Naive thymus-derived CD4-positive, alpha-beta T cell (primary cell): Measurements from ENCODE around the gene EID3. TPM values are rescaled to one million over a fixed set of nuclear protein-coding genes. Genes with fewer than 3 reads are reported as not detected.

Experiments used
- ATAC-seq: fragments of 150-1000 bp; cut with Tn5 transposase; 2 replicates; pipeline ENCODE4 v1.10.0; 2021; ENCODE audit warnings: mild to moderate bottlenecking, moderate library complexity
- CTCF ChIA-PET: fragments of 350-600 bp; sonication (Branson Sonifier 250); formaldehyde crosslinking; loops from one replicate; lab custom pipeline; 2021; ENCODE audit warnings: antibody characterized with exemption; lab: Charles Lee
- POLR2A ChIA-PET: fragments of 350-600 bp; sonication (Branson Sonifier 250); formaldehyde crosslinking; loops from one replicate; lab custom pipeline; 2021; ENCODE audit warnings: antibody characterized with exemption, inconsistent platforms; lab: Charles Lee
- DNase-seq, 9 donors: peaks; one replicate each; pipeline versions ENCODE4 v3.0.0 to v3.0.0-alpha.2; 2020 to 2022; ENCODE audit warnings: mixed read lengths in 1 of 9
- H3K27ac ChIP-seq: one replicate; pipeline ENCODE4 v1.7.0; 2013; ENCODE audit warnings: mild to moderate bottlenecking, low read depth, low read length, moderate library complexity
- H3K27me3 ChIP-seq, 2 donors: one replicate each; pipeline ENCODE4 v1.7.0; 2013; ENCODE audit warnings: low read length in 2 of 2, mild to moderate bottlenecking in 2 of 2, moderate library complexity in 2 of 2; ENCODE audit not compliant: control insufficient read depth in 2 of 2, insufficient read depth in 2 of 2
- H3K36me3 ChIP-seq, 3 experiments: 1 replicate in 2 of 3; 2 replicates in 1 of 3; pipeline ENCODE4 v1.7.0; 2013; ENCODE audit warnings: low read length in 3 of 3, mild to moderate bottlenecking in 3 of 3, moderate library complexity in 1 of 3; ENCODE audit not compliant: insufficient read depth in 3 of 3, control insufficient read depth in 2 of 3
- H3K4me1 ChIP-seq, 2 donors: one replicate each; pipeline ENCODE4 v1.7.0; 2013; ENCODE audit warnings: low read length in 2 of 2, mild to moderate bottlenecking in 2 of 2, moderate library complexity in 1 of 2; ENCODE audit not compliant: control insufficient read depth in 2 of 2, insufficient read depth in 2 of 2
- H3K4me3 ChIP-seq: 2 replicates; pipeline ENCODE4 v1.7.0; 2013; ENCODE audit warnings: mild to moderate bottlenecking, low read length
- H3K9me3 ChIP-seq, 3 experiments: 1 replicate in 2 of 3; 2 replicates in 1 of 3; pipeline ENCODE4 v1.7.0; 2013; ENCODE audit warnings: low read length in 3 of 3; ENCODE audit not compliant: control insufficient read depth in 2 of 3
- H3K27ac Mint-ChIP-seq, 9 donors: one replicate each; pipeline ENCODE4 v1.8.0; 2020 to 2022; ENCODE audit warnings: mixed read lengths in 9 of 9, mild to moderate bottlenecking in 8 of 9, moderate library complexity in 5 of 9, inconsistent platforms in 2 of 9
- H3K27me3 Mint-ChIP-seq, 5 donors: one replicate each; pipeline ENCODE4 v1.8.0; 2021 to 2022; ENCODE audit warnings: mixed read lengths in 5 of 5, mild to moderate bottlenecking in 1 of 5
- H3K36me3 Mint-ChIP-seq, 5 donors: one replicate each; pipeline ENCODE4 v1.8.0; 2020 to 2022; ENCODE audit warnings: mixed read lengths in 5 of 5, mild to moderate bottlenecking in 3 of 5, inconsistent platforms in 1 of 5
- H3K4me1 Mint-ChIP-seq, 7 donors: one replicate each; pipeline ENCODE4 v1.8.0; 2020 to 2022; ENCODE audit warnings: mixed read lengths in 7 of 7, mild to moderate bottlenecking in 3 of 7, inconsistent platforms in 1 of 7
- H3K4me3 Mint-ChIP-seq, 10 donors: one replicate each; pipeline ENCODE4 v1.8.0; 2020 to 2022; ENCODE audit warnings: mild to moderate bottlenecking in 10 of 10, mixed read lengths in 10 of 10, moderate library complexity in 6 of 10, inconsistent platforms in 2 of 10
- H3K9me3 Mint-ChIP-seq, 11 donors: one replicate each; pipeline ENCODE4 v1.8.0; 2020 to 2022; ENCODE audit warnings: mixed read lengths in 11 of 11, mild to moderate bottlenecking in 4 of 11, inconsistent platforms in 1 of 11, moderate library complexity in 1 of 11
- intact Hi-C, 2 donors: fragments of 100-400 bp; cut with micrococcal nuclease; formaldehyde crosslinking; loops; one replicate each; pipeline ENCODE4 v1.15.1; 2023
- polyA plus RNA-seq, 2 donors: library from polyadenylated mRNA; unstranded; fragments of 300-500 nt; fragmentation: Illumina TruSeq; gene quantifications; one replicate each; pipeline ENCODE4 v1.2.3, GENCODE V29; 2021
- total RNA-seq, 6 experiments: library from RNA in 5 of 6; stranded (reverse) in 5 of 6; gene quantifications; 1 replicate in 5 of 6; 2 replicates in 1 of 6; pipeline ENCODE4 v1.2.3 and lab custom pipeline; 2021 to 2026

Gene EID3
- total and polyA plus RNA-seq, 7 experiments from 2014 or later: 8.2 to 16.3 (median 11.4) TPM

- ATAC-seq (no peak), DNase-seq (no peak)
- Histone ChIP-seq H3K27me3 (no peaks in the 10 kb centered on the region), H3K36me3 (peaks cover 10 to 52% (median 10%) of the 10 kb centered on the region in 3 experiments), H3K27ac (no peak overlapping the region), H3K4me1 (no peaks in the 10 kb centered on the region), H3K9me3 (no peaks in the 10 kb centered on the region), H3K4me3 (no peak overlapping the region)
- H3K36me3 Mint-ChIP-seq: peaks cover 13 to 41% (median 29%) of the 10 kb centered on the region in 5 donors
- CTCF ChIA-PET: interaction anchor here (2.2 kb wide), 1 partner anchor 15 kb away, joined by 5 read pairs; no protein-coding TSS in a partner anchor
- H3K4me3 Mint-ChIP-seq: no peak overlapping the region
- H3K9me3 Mint-ChIP-seq: no peaks in the 10 kb centered on the region
- peak overlapping the region in 1 of 9 donors; percentile 48 for H3K27ac Mint-ChIP-seq
- H3K27me3 Mint-ChIP-seq: no peaks in the 10 kb centered on the region
- peaks cover 0 to 6% (median 0%) of the 10 kb centered on the region in 7 donors for H3K4me1 Mint-ChIP-seq
- POLR2A ChIA-PET: no interaction called here
- intact Hi-C loops: no loop called here
Observed at GRCh38 chr12:104342635-104343249, 39.2 kb downstream of the EID3 start.

DNA sequence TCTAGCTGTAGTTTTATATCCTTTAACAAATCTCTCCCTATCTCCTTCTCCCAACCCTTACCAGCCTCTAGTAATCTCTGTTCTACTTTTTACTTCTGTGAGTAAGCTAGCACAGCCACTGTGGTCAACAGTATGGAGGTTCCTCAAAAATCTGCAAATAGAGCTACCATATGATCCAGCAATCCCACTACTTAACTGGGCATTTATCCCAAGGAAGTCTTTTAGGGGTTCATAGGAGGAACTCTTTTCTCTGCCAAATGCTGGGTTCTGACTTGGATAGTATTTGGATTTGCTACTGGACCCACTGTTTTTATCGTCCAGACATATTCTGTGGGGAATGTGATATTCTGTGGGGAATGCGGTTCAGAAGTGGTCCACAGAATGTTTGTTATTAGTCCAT lies 41.1 kb downstream of the EID3 start:
- H3K36me3 Mint-ChIP-seq: peaks cover 16 to 40% (median 23%) of the 10 kb centered on the region in 5 donors
- H3K27me3 ChIP-seq: no peaks in the 10 kb centered on the region
- H3K9me3 Mint-ChIP-seq: no peaks in the 10 kb centered on the region
- no peak overlapping the region for H3K4me3 Mint-ChIP-seq
- POLR2A ChIA-PET: no interaction called here
- no peaks in the 10 kb centered on the region for H3K27me3 Mint-ChIP-seq
- CTCF ChIA-PET: interaction anchor here (1.6 kb wide), 1 partner anchor 144 kb away, joined by 5 read pairs; no protein-coding TSS in a partner anchor
- no peaks in the 10 kb centered on the region for H3K4me1 ChIP-seq
- H3K27ac Mint-ChIP-seq: no peak overlapping the region
- DNase-seq (no peak), ATAC-seq (no peak)
- intact Hi-C loops: no loop called here
- H3K27ac ChIP-seq: no peak overlapping the region
- H3K4me3 ChIP-seq: no peak overlapping the region
- peaks cover 0 to 6% (median 0%) of the 10 kb centered on the region in 7 donors for H3K4me1 Mint-ChIP-seq
- H3K9me3 ChIP-seq: no peaks in the 10 kb centered on the region
- peaks cover 9 to 52% (median 10%) of the 10 kb centered on the region in 3 experiments for H3K36me3 ChIP-seq

- Histone ChIP-seq H3K9me3 (no peaks in the 10 kb centered on the region), H3K27me3 (no peaks in the 10 kb centered on the region), H3K4me1 (no peaks in the 10 kb centered on the region), H3K27ac (no peak overlapping the region), H3K4me3 (no peak overlapping the region), H3K36me3 (peaks cover 7 to 50% (median 10%) of the 10 kb centered on the region in 3 experiments)
- ChIA-PET POLR2A (interaction anchor here (1.1 kb wide), 1 partner anchor 58 kb away, joined by 3 read pairs; no protein-coding TSS in a partner anchor), CTCF (interaction anchor here (1.6 kb wide), 1 partner anchor 145 kb away, joined by 5 read pairs; no protein-coding TSS in a partner anchor)
- no peak for DNase-seq
- Mint-ChIP-seq H3K4me1 (peaks cover 0 to 6% (median 0%) of the 10 kb centered on the region in 7 donors), H3K27me3 (no peaks in the 10 kb centered on the region), H3K36me3 (peaks cover 12 to 33% (median 17%) of the 10 kb centered on the region in 5 donors), H3K27ac (no peak overlapping the region), H3K9me3 (no peaks in the 10 kb centered on the region), H3K4me3 (no peak overlapping the region)
- ATAC-seq: no peak
- intact Hi-C loops: no loop called here
Observed at GRCh38 chr12:104345234-104346066, 41.9 kb downstream of the EID3 start.

- no peak overlapping the region for H3K4me3 Mint-ChIP-seq
- intact Hi-C loops: no loop called here
- Histone ChIP-seq H3K27me3 (no peaks in the 10 kb centered on the region), H3K9me3 (no peaks in the 10 kb centered on the region), H3K27ac (no peak overlapping the region), H3K36me3 (peaks cover 0 to 32% (median 7%) of the 10 kb centered on the region in 3 experiments), H3K4me1 (no peaks in the 10 kb centered on the region), H3K4me3 (no peak overlapping the region)
- ATAC-seq (no peak), DNase-seq (no peak)
- ChIA-PET CTCF (no interaction called here), POLR2A (no interaction called here)
- peaks cover 0 to 9% (median 0%) of the 10 kb centered on the region in 7 donors for H3K4me1 Mint-ChIP-seq
- H3K36me3 Mint-ChIP-seq: peaks cover 7 to 32% (median 17%) of the 10 kb centered on the region in 5 donors
- H3K27ac Mint-ChIP-seq: peak overlapping the region in 1 of 9 donors; percentile 25
- no peaks in the 10 kb centered on the region for H3K27me3 Mint-ChIP-seq
- H3K9me3 Mint-ChIP-seq: no peaks in the 10 kb centered on the region
Observed at GRCh38 chr12:104347374-104348075, 44.0 kb downstream of the EID3 start.

DNA sequence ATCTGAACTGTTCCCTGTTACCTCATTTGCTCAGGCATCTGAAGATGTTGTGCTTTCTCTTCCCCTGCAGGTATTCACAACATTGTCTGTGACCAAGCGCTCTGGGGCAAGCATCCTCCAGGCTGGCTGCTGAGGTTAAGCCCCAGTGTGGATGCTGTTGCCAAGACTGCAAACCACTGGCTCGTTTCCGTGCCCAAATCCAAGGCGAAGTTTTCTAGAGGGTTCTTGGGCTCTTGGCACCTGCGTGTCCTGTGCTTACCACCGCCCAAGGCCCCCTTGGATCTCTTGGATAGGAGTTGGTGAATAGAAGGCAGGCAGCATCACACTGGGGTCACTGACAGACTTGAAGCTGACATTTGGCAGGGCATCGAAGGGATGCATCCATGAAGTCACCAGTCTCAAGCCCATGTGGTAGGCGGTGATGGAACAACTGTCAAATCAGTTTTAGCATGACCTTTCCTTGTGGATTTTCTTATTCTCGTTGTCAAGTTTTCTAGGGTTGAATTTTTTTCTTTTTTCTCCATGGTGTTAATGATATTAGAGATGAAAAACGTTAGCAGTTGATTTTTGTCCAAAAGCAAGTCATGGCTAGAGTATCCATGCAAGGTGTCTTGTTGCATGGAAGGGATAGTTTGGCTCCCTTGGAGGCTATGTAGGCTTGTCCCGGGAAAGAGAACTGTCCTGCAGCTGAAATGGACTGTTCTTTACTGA lies 44.9 kb downstream of the EID3 start:
- no peaks in the 10 kb centered on the region for H3K9me3 ChIP-seq
- ChIA-PET POLR2A (no interaction called here), CTCF (no interaction called here)
- H3K4me1 ChIP-seq: no peaks in the 10 kb centered on the region
- ATAC-seq (no peak), DNase-seq (no peak)
- H3K4me3 ChIP-seq: no peak overlapping the region
- no peaks in the 10 kb centered on the region for H3K27me3 ChIP-seq
- intact Hi-C loops: no loop called here
- no peaks in the 10 kb centered on the region for H3K27me3 Mint-ChIP-seq
- no peak overlapping the region for H3K4me3 Mint-ChIP-seq
- H3K36me3 ChIP-seq: peaks cover 0 to 32% (median 7%) of the 10 kb centered on the region in 3 experiments
- H3K27ac Mint-ChIP-seq: peak overlapping the region in 2 of 9 donors; percentile 7 to 9
- H3K9me3 Mint-ChIP-seq: no peaks in the 10 kb centered on the region
- peaks cover 5 to 32% (median 13%) of the 10 kb centered on the region in 5 donors for H3K36me3 Mint-ChIP-seq
- no peak overlapping the region for H3K27ac ChIP-seq
- peaks cover 0 to 6% (median 0%) of the 10 kb centered on the region in 7 donors for H3K4me1 Mint-ChIP-seq

DNA sequence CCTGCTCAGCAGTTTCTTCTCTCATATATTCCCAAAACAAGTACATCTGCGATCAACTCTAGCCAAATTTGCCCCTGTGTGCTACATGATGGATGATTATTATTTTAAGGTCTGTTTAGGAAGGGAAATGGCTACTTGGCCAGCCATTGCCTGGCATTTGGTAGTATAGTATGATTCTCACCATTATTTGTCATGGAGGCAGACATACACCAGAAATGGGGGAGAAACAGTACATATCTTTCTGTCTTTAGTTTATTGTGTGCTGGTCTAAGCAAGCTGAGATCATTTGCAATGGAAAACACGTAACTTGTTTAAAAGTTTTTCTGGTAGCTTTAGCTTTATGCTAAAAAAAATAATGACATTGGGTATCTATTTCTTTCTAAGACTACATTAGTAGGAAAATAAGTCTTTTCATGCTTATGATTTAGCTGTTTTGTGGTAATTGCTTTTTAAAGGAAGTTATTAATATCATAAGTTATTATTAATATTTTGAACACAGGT lies 45.5 kb downstream of the EID3 start:
- Histone ChIP-seq H3K9me3 (no peaks in the 10 kb centered on the region), H3K4me3 (no peak overlapping the region), H3K36me3 (peaks cover 0 to 32% (median 7%) of the 10 kb centered on the region in 3 experiments), H3K4me1 (no peaks in the 10 kb centered on the region), H3K27me3 (no peaks in the 10 kb centered on the region), H3K27ac (no peak overlapping the region)
- H3K4me3 Mint-ChIP-seq: no peak overlapping the region
- peaks cover 5 to 32% (median 13%) of the 10 kb centered on the region in 5 donors for H3K36me3 Mint-ChIP-seq
- peaks cover 0 to 6% (median 0%) of the 10 kb centered on the region in 7 donors for H3K4me1 Mint-ChIP-seq
- H3K27ac Mint-ChIP-seq: no peak overlapping the region
- ATAC-seq (no peak), DNase-seq (no peak)
- H3K9me3 Mint-ChIP-seq: no peaks in the 10 kb centered on the region
- ChIA-PET CTCF (interaction anchor here (0.9 kb wide), 1 partner anchor 13 kb away, joined by 3 read pairs; no protein-coding TSS in a partner anchor), POLR2A (no interaction called here)
- intact Hi-C loops: no loop called here
- no peaks in the 10 kb centered on the region for H3K27me3 Mint-ChIP-seq
